Neural crest cell (in vitro differentiated cells): ENCODE measurements around the gene PIP5K1B. TPM values are rescaled to one million over a fixed set of nuclear protein-coding genes. Genes with fewer than 3 reads are reported as not detected.

Source experiments
- DNase-seq: peaks from one replicate; pipeline ENCODE4 v3.0.0; 2021; ENCODE audit warnings: low read depth, mixed read lengths, low spot score
- H3K27ac Mint-ChIP-seq: one replicate; pipeline ENCODE4 v1.8.0; 2021; ENCODE audit warnings: mild to moderate bottlenecking, mixed read lengths; ENCODE audit not compliant: unreplicated experiment
- H3K27me3 Mint-ChIP-seq: 2 replicates; pipeline ENCODE4 v1.8.0; 2021; ENCODE audit warnings: low read depth, mild to moderate bottlenecking, mixed read lengths
- H3K36me3 Mint-ChIP-seq: 2 replicates; pipeline ENCODE4 v1.8.0; 2021; ENCODE audit warnings: low read depth, mild to moderate bottlenecking, mixed read lengths
- H3K4me1 Mint-ChIP-seq: 2 replicates; pipeline ENCODE4 v1.8.0; 2021; ENCODE audit warnings: mixed read lengths
- H3K4me3 Mint-ChIP-seq: one replicate; pipeline ENCODE4 v1.8.0; 2021; ENCODE audit warnings: mild to moderate bottlenecking, mixed read lengths
- H3K9me3 Mint-ChIP-seq: 2 replicates; pipeline ENCODE4 v1.8.0; 2021; ENCODE audit warnings: mixed read lengths
- long read RNA-seq: library from polyadenylated mRNA; unstranded; transcript quantifications from one replicate; pipeline ENCODE4 v2.0.0, GENCODE V29; 2020
- total RNA-seq: library from RNA; stranded (reverse); gene quantifications from 2 replicates; pipeline ENCODE4 v1.2.1, GENCODE V29; 2021
- TF ChIP-seq, protein P1 (sequence below): fragments of 200-600 bp; sonication (generic); conservative IDR thresholded peaks from 2 replicates; pipeline ENCODE4 v1.5.0; 2021; ENCODE audit warnings: antibody characterized with exemption, mild to moderate bottlenecking

PIP5K1B gene
- total RNA-seq, result 5.9 and 6.5 TPM in 2 replicates
- long read RNA-seq, partial matches to known transcripts, result 2 of 8 reads
- long read RNA-seq, other reads (novel, unspliced or antisense), result 5 of 8 reads

GRCh38 chr9:68704814-68705530, at the start of gene PIP5K1B:
TSS of gene PIP5K1B (plus strand) at chr9:68705240. CDS start at chr9:68822615, 117,375 bp downstream.
- DNase-seq, result peak; percentile 58
- H3K36me3 Mint-ChIP-seq, result no peaks in the 10 kb centered on the region
- TF ChIP-seq, protein P1, sequence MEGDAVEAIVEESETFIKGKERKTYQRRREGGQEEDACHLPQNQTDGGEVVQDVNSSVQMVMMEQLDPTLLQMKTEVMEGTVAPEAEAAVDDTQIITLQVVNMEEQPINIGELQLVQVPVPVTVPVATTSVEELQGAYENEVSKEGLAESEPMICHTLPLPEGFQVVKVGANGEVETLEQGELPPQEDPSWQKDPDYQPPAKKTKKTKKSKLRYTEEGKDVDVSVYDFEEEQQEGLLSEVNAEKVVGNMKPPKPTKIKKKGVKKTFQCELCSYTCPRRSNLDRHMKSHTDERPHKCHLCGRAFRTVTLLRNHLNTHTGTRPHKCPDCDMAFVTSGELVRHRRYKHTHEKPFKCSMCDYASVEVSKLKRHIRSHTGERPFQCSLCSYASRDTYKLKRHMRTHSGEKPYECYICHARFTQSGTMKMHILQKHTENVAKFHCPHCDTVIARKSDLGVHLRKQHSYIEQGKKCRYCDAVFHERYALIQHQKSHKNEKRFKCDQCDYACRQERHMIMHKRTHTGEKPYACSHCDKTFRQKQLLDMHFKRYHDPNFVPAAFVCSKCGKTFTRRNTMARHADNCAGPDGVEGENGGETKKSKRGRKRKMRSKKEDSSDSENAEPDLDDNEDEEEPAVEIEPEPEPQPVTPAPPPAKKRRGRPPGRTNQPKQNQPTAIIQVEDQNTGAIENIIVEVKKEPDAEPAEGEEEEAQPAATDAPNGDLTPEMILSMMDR, result peak; percentile 32
- peaks cover 27% of the 10 kb centered on the region for H3K4me1 Mint-ChIP-seq
- H3K9me3 Mint-ChIP-seq, result no peaks in the 10 kb centered on the region
- peaks cover 76% of the 10 kb centered on the region for H3K27me3 Mint-ChIP-seq
- H3K27ac Mint-ChIP-seq, result no peak within 1 kb of the TSS
- H3K4me3 Mint-ChIP-seq, result peak within 1 kb of the TSS; percentile 95

DNA sequence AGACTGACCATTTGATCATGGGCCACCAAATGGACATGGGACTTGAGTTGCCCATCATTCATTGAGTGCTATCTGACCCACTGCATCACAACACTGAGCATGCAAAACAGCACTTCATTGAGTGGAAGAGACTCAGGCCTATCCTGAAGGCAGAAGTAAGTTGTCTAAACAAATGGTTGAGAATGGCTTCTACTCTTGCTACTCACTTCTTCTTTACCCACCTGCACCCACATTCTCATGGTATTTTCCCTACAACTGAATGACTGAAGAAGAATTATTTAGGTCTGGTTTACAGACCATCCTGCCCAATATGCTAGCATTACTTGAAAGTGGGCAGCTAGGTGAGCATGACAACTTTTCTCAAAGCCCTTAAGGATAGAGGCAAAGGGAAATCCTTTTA, 41.0 kb upstream of the PIP5K1B start:
- peaks cover 25% of the 10 kb centered on the region for H3K4me1 Mint-ChIP-seq
- TF ChIP-seq, protein P1, result no peak
- peaks cover 2% of the 10 kb centered on the region for H3K9me3 Mint-ChIP-seq
- H3K4me3 Mint-ChIP-seq, result no peak overlapping the region
- peaks cover 6% of the 10 kb centered on the region for H3K36me3 Mint-ChIP-seq
- H3K27me3 Mint-ChIP-seq, result no peaks in the 10 kb centered on the region
- H3K27ac Mint-ChIP-seq, result no peak overlapping the region
- no peak for DNase-seq

GRCh38 chr9:68668127-68668526, 36.9 kb upstream of the PIP5K1B start:
- H3K9me3 Mint-ChIP-seq, result no peaks in the 10 kb centered on the region
- no peaks in the 10 kb centered on the region for H3K27me3 Mint-ChIP-seq
- no peaks in the 10 kb centered on the region for H3K36me3 Mint-ChIP-seq
- peak overlapping the region; percentile 79 for H3K27ac Mint-ChIP-seq
- no peak for DNase-seq
- TF ChIP-seq, protein P1, result no peak
- H3K4me3 Mint-ChIP-seq, result no peak overlapping the region
- peaks cover 46% of the 10 kb centered on the region for H3K4me1 Mint-ChIP-seq

GRCh38 chr9:68669218-68669617, 35.8 kb upstream of the PIP5K1B start:
- TF ChIP-seq, protein P1, result no peak
- DNase-seq, result peak; percentile 20
- peak overlapping the region; percentile 94 for H3K27ac Mint-ChIP-seq
- no peaks in the 10 kb centered on the region for H3K9me3 Mint-ChIP-seq
- peaks cover 46% of the 10 kb centered on the region for H3K4me1 Mint-ChIP-seq
- no peaks in the 10 kb centered on the region for H3K36me3 Mint-ChIP-seq
- no peaks in the 10 kb centered on the region for H3K27me3 Mint-ChIP-seq
- peak overlapping the region; percentile 28 for H3K4me3 Mint-ChIP-seq

DNA sequence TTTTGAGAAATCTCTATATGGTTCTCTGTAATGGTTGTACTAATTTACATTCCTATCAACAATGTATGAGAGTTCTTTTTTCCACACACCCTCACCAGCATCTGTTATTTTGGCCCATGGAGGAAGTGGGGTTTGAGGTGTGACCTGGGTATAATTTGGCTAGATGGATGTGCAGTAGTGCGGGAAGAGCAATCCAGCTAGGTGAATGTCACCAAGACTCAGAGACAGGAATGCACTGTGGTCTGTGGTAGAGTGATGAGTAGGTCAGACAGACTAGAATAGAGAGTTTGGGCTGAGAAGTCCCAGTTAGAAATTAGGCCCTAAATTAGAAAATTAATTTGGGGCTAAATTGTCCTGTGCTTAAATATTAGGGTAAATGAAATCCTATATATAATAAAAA, 32.8 kb upstream of the PIP5K1B start:
- H3K36me3 Mint-ChIP-seq, result no peaks in the 10 kb centered on the region
- TF ChIP-seq, protein P1, result no peak

More for the DNA sequence above, 32.8 kb upstream of the PIP5K1B start:
- no peak for DNase-seq
- H3K27me3 Mint-ChIP-seq, result peaks cover 12% of the 10 kb centered on the region
- H3K27ac Mint-ChIP-seq, result no peak overlapping the region
- no peaks in the 10 kb centered on the region for H3K9me3 Mint-ChIP-seq
- peaks cover 40% of the 10 kb centered on the region for H3K4me1 Mint-ChIP-seq
- no peak overlapping the region for H3K4me3 Mint-ChIP-seq
